HL-60 (cell line): ENCODE data around the gene CAV3.

Experiments
- DNase-seq, 2 experiments: peaks; one replicate each; pipeline ENCODE4 v3.0.0-alpha.2; 2010 to 2020; ENCODE audit warnings: low read depth in 1 of 2, low spot score in 1 of 2
- H3K27ac ChIP-seq: fragments of 250-450 bp; sonication (Bioruptor Pico); replicated peaks from 2 replicates; pipeline ENCODE4 v1.5.1; 2020; ENCODE audit warnings: mild to moderate bottlenecking, moderate library complexity
- H3K27me3 ChIP-seq: fragments of 250-450 bp; sonication (Bioruptor Pico); 2 replicates; pipeline ENCODE4 v1.5.1; 2021; ENCODE audit warnings: mild to moderate bottlenecking, moderate library complexity; ENCODE audit not compliant: insufficient read depth, poor library complexity, severe bottlenecking
- H3K4me3 ChIP-seq: replicated peaks from 2 replicates; pipeline ENCODE4 v1.5.1; 2011; ENCODE audit warnings: mild to moderate bottlenecking, control low read depth, low read length; ENCODE audit not compliant: insufficient read depth
- GABPA ChIP-seq: IDR thresholded peaks from 2 replicates; pipeline ENCODE4 v1.6.1; 2012; ENCODE audit warnings: low read depth
- POLR2AphosphoS5 ChIP-seq: IDR thresholded peaks from 2 replicates; pipeline ENCODE4 v1.6.1; 2012; ENCODE audit warnings: low read depth
- SPI1 ChIP-seq: IDR thresholded peaks from 2 replicates; pipeline ENCODE4 v1.6.1; 2012; ENCODE audit warnings: low read depth, mild to moderate bottlenecking, borderline replicate concordance
- TF ChIP-seq, protein P1 (sequence below): IDR thresholded peaks from one replicate; pipeline ENCODE4 v1.5.1; 2011; ENCODE audit warnings: low read length, control low read depth, inconsistent platforms; ENCODE audit not compliant: insufficient read depth
- TF ChIP-seq, protein P2 (sequence below): IDR thresholded peaks from 2 replicates; pipeline ENCODE4 v1.6.1; 2012; ENCODE audit warnings: low read depth; ENCODE audit not compliant: insufficient replicate concordance

CAV3 gene

DNA sequence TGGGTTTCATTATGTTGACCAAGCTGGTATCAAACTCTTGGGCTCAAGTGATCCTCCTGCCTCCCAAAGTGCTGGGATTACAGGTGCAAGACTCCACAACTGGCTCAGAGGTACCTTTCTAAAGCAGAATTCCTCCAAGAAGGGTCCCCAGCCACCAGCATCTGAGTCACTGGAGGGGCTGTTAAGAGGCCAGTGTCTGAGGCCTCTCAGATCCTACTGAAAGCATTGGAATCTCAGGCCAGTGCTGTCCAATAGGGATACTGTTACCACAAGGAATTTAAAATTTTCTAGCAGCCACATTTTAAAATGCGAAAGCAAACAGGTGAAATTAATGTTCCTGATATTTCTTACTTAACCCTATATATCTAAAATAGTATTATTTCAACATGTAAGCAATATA, 1.3 kb downstream of the CAV3 start:
- DNase-seq: no peak
- no peak overlapping the region for H3K4me3 ChIP-seq
- no peaks in the 10 kb centered on the region for H3K27me3 ChIP-seq
- H3K27ac ChIP-seq: no peak overlapping the region
- no peak for TF ChIP-seq POLR2AphosphoS5
- TF ChIP-seq SPI1: no peak

GRCh38 chr3:8736436-8736835, 2.8 kb downstream of the CAV3 start:
- TF ChIP-seq GABPA (no peak), POLR2AphosphoS5 (no peak), SPI1 (no peak)
- TF ChIP-seq, protein P1, sequence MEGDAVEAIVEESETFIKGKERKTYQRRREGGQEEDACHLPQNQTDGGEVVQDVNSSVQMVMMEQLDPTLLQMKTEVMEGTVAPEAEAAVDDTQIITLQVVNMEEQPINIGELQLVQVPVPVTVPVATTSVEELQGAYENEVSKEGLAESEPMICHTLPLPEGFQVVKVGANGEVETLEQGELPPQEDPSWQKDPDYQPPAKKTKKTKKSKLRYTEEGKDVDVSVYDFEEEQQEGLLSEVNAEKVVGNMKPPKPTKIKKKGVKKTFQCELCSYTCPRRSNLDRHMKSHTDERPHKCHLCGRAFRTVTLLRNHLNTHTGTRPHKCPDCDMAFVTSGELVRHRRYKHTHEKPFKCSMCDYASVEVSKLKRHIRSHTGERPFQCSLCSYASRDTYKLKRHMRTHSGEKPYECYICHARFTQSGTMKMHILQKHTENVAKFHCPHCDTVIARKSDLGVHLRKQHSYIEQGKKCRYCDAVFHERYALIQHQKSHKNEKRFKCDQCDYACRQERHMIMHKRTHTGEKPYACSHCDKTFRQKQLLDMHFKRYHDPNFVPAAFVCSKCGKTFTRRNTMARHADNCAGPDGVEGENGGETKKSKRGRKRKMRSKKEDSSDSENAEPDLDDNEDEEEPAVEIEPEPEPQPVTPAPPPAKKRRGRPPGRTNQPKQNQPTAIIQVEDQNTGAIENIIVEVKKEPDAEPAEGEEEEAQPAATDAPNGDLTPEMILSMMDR: no peak
- TF ChIP-seq, protein P2, sequence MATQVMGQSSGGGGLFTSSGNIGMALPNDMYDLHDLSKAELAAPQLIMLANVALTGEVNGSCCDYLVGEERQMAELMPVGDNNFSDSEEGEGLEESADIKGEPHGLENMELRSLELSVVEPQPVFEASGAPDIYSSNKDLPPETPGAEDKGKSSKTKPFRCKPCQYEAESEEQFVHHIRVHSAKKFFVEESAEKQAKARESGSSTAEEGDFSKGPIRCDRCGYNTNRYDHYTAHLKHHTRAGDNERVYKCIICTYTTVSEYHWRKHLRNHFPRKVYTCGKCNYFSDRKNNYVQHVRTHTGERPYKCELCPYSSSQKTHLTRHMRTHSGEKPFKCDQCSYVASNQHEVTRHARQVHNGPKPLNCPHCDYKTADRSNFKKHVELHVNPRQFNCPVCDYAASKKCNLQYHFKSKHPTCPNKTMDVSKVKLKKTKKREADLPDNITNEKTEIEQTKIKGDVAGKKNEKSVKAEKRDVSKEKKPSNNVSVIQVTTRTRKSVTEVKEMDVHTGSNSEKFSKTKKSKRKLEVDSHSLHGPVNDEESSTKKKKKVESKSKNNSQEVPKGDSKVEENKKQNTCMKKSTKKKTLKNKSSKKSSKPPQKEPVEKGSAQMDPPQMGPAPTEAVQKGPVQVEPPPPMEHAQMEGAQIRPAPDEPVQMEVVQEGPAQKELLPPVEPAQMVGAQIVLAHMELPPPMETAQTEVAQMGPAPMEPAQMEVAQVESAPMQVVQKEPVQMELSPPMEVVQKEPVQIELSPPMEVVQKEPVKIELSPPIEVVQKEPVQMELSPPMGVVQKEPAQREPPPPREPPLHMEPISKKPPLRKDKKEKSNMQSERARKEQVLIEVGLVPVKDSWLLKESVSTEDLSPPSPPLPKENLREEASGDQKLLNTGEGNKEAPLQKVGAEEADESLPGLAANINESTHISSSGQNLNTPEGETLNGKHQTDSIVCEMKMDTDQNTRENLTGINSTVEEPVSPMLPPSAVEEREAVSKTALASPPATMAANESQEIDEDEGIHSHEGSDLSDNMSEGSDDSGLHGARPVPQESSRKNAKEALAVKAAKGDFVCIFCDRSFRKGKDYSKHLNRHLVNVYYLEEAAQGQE: no peak
- Histone ChIP-seq H3K27ac (no peak overlapping the region), H3K4me3 (no peak overlapping the region), H3K27me3 (no peaks in the 10 kb centered on the region)
- DNase-seq: no peak

DNA sequence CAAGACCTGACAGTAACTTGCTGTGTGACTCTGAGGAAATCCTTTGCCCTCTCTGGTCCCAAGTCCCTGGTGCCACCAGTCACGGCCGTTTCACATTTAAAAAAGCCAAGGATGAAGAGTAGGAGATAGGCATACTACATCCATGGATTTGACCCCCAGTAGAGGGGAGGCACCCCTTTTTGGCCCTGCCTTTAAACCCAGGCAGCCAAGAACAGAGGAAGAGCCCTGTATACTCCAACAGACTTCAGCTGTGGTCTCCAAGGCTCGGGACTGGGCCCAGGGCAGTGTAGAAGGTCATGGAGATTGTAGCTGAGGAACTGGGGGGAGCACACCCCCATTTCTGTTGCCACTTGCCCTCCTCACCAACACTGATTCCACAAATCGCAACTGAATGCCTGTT, 3.7 kb downstream of the CAV3 start:
- Histone ChIP-seq H3K27ac (no peak overlapping the region), H3K27me3 (no peaks in the 10 kb centered on the region), H3K4me3 (no peak overlapping the region)
- TF ChIP-seq POLR2AphosphoS5: no peak
- TF ChIP-seq GABPA: no peak
- no peak for TF ChIP-seq SPI1
- TF ChIP-seq, protein P1: no peak
- no peak for DNase-seq

- no peak for DNase-seq
- H3K27ac ChIP-seq: no peak overlapping the region
- no peak overlapping the region for H3K4me3 ChIP-seq
- H3K27me3 ChIP-seq: no peaks in the 10 kb centered on the region
- TF ChIP-seq GABPA: no peak
These were observed 4.2 kb downstream of the CAV3 start for GRCh38 chr3:8737823-8738222.

DNA sequence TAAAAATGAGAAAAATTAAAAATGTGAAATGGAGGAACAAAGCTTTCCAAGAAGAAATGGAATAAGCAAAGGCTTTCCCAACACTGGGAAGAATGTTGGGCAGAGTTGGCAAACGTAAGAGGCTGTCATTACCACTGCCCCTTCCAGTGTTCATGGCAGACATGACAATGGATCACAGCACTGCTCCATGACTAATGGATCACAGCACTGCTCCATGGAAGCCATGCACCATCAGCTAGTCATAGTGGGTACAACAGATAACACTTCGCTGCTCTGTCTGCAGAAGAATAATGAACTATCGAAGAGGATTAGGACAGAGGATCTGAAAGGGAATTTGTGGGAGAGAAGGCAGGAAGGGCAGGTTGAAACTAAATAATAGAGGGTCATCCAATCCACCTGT, 5.0 kb downstream of the CAV3 start:
- TF ChIP-seq, protein P1: no peak
- TF ChIP-seq POLR2AphosphoS5 (no peak), SPI1 (no peak), GABPA (no peak)
- TF ChIP-seq, protein P2: no peak
- Histone ChIP-seq H3K27me3 (no peaks in the 10 kb centered on the region), H3K27ac (no peak overlapping the region), H3K4me3 (no peak overlapping the region)
- no peak for DNase-seq
